Left lobe of liver (tissue), 2 donors: ENCODE measurements around the gene VSNL1. TPM values are rescaled to one million over a fixed set of nuclear protein-coding genes. Genes with fewer than 3 reads are reported as not detected.

ENCODE experiments used
- ATAC-seq: fragments of 200-7000 bp; cut with Tn5 transposase; one replicate; pipeline ENCODE4 v1.9.1; 2020; ENCODE audit warnings: mild to moderate bottlenecking, moderate library complexity
- DNase-seq: peaks from one replicate; pipeline ENCODE4 v3.0.0-alpha.2; 2020; ENCODE audit warnings: low spot score
- total RNA-seq: library from RNA; stranded (reverse); gene quantifications from one replicate; pipeline ENCODE4 v1.2.1, GENCODE V29; 2021
- donor health status: DM: no; HTN: no; CAD: no; lungs with moderate emphysema.
- donor health status: DM: no; HTN: yes; CAD: no.

The VSNL1 gene
- total RNA-seq, 1 donor from 2014 or later = 11.9 TPM

DNA sequence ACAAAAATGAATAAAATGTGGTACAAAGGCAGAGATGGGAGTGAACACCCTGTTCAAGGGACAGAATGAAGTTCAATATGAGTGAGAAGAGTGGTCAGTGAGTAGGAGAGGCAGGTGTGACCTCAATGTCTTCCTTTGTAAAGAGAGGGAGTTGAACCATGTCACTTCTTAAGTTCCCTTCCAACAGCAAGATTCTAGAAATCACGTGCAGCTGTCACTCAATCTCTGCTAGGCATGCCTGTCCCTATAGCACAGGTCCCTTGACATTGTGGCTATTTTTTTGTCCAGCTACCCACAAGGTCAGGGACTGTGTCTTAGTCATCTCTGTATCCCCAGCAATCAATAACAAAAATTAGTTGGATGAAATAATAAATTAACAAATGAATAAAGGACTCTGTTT lies 66.9 kb downstream of the VSNL1 start:
- DNase-seq = no peak

DNA sequence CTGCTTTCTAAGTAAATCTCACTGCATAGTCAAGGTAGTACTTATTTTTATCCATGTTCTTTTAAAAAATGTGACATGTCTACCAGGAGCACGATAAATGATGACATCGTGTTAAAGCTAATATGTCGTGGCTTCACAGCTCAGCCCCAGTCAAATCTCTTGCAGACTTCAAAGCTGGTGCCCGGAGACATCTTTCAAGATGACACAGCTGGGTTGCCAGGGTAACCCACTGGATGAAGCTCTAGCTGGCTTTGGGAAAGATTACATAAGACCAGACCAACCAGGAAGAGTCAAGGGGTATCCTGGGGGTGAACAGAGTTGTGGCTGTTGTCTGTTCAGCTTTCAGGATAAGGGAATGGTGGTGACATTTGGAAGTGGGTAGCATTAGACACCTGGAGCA lies 67.8 kb downstream of the VSNL1 start:
- DNase-seq = no peak
- no peak for ATAC-seq

More for the DNA sequence above, 66.9 kb downstream of the VSNL1 start:
- no peak for ATAC-seq

DNA sequence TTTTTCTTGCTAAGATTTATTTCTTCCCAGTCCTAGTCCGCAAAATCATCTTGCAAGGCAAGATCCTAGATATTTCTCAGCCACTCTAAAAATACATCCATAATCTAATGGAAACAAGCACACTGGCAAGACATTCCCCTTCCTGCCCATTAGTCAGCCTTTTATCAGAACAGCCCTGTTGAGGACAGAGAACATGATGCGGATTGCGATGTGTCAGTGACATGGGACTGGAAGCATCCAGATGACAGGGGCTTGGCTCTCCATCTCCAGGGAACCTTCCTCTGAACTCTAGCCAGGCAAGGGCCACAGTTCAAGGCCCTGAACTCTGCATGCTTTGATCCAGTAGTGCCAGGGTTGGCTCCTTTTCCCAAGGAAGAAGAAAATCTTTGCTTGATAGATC lies 70.0 kb downstream of the VSNL1 start:
- DNase-seq (no peak), ATAC-seq (no peak)

DNA sequence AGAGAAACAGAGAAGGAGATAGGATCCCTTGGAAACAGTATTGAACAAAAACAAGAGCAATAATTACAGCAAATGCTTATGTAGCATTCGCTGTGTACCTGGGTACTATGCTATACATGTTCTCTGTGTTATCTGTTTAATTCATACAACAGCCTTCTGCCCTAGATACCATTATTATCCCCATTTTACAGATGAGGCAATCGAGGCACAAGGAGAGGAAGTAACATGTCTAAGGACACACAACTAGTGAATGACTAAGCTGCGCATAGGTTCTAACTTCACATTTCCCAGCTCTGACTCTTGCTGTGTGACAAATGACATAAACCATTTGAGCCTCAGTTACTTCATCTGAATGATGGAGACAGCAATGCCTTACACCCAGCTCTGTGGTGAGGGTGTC lies 70.5 kb downstream of the VSNL1 start:
- DNase-seq (no peak), ATAC-seq (no peak)

DNA sequence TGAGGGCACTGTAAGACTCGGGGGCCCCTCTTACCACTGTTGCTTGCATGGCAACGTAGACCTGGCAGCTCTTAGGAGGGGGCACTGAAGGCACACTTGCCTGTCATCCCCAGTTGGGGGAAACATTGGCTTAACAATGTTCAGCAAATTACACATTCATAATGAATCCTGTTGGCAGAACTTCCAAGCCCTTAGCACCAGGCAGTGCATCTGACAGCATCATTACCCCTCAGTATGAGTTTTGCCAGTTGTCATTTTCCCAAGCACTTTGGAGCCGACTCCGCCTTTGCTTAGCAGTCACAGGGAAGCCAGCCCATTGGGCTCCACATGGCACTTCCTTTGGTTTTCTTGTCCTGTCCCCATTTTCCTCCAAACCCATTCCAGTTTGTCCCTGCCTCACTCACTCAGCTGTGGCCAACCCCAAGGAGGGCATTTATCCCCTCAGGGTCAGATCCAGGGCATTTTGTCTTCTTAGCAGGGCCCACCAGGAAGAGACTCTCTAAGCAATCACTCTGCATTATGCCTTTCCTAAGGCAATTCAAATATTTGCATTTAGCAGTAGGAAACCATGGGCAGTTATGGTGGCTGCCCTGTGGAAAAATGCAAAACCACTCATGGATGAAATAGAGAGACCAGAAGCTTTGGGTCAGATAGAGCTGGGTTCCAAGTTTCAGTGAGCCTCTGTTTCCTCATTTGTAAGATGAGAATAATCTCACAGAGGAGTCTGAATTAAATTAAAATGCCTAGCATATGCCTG lies 73.9 kb downstream of the VSNL1 start:
- no peak for ATAC-seq
- DNase-seq = no peak

DNA sequence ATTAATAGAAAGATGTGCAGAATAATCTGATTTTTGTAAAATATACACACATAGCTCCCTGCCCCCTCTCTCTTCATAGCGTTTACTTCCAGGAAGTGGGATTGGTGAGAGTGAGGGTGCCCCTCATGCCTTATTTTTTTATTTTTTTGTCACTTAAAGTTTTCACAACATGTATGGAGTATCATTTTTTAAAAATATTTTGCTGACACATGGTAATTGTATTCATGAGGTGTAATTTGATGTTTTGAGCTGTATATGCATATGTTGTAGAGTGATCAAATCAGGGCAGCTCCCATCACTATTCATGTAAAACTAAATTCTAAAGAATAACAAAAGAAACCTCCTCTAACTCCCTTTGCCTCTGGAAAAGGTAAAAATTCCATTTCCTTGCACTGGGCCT lies 74.7 kb downstream of the VSNL1 start:
- DNase-seq (no peak), ATAC-seq (no peak)

GRCh38 chr2:17615728-17616351 lies 75.3 kb downstream of the VSNL1 start:
- DNase-seq = no peak
- ATAC-seq = no peak

- ATAC-seq = no peak
- no peak for DNase-seq
These were observed 75.9 kb downstream of the VSNL1 start for GRCh38 chr2:17616405-17616804.

DNA sequence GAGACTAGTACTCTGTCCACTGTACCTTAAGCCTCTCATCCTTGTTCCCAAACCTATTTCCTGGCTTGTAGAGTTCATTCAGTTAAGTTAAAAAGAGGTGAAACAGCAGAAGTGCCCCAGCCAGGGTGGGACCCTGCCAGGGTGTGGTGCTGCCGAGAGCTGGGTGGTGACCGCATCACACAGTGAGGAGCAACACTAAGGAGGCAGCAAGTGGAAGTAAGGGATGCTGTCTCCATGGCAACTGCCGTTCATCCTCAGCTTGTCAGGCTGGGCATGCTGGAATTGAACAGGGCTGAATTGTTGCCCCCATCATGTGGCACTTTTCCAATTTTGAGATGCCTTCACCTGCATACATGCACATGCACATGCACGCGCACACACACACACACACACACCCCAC lies 77.0 kb downstream of the VSNL1 start:
- ATAC-seq (no peak), DNase-seq (no peak)

- DNase-seq (no peak), ATAC-seq (no peak)
These were observed 77.5 kb downstream of the VSNL1 start for GRCh38 chr2:17617955-17618354.

GRCh38 chr2:17620280-17620679 lies 79.8 kb downstream of the VSNL1 start:
- no peak for DNase-seq
- ATAC-seq = peak; percentile 19

DNA sequence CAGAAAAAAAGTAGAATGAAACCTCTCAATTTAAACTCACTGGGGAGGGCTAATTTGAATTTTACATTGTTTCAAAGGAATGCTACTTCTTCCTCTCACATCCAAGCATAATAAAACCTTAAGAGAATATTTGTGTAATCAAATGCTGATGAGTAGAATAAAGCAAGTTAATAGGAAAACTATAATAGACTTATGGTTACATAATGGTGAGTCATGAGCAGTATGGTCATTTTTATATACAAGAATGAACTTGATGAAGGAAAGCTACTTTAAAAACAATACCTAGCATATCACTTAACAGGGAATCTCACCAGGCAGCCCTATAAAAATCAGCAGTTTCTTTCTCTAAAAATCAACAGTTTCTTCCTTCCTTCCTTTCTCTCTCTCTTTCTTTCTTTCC lies 80.3 kb downstream of the VSNL1 start:
- DNase-seq = no peak
- ATAC-seq = no peak

GRCh38 chr2:17621781-17622180 lies 81.3 kb downstream of the VSNL1 start:
- DNase-seq (no peak), ATAC-seq (no peak)

GRCh38 chr2:17625446-17625845 lies 85.0 kb downstream of the VSNL1 start:
- ATAC-seq (no peak), DNase-seq (no peak)

GRCh38 chr2:17626986-17627385 lies 86.5 kb downstream of the VSNL1 start:
- ATAC-seq (no peak), DNase-seq (no peak)

- DNase-seq (no peak), ATAC-seq (no peak)
These were observed 86.9 kb downstream of the VSNL1 start for GRCh38 chr2:17627434-17627833.

- no peak for ATAC-seq
These were observed 88.1 kb downstream of the VSNL1 start for GRCh38 chr2:17628349-17629261.

GRCh38 chr2:17630089-17630488 lies 89.6 kb downstream of the VSNL1 start:
- DNase-seq = no peak
- no peak for ATAC-seq

More at GRCh38 chr2:17628349-17629261, 88.1 kb downstream of the VSNL1 start:
- DNase-seq = no peak

DNA sequence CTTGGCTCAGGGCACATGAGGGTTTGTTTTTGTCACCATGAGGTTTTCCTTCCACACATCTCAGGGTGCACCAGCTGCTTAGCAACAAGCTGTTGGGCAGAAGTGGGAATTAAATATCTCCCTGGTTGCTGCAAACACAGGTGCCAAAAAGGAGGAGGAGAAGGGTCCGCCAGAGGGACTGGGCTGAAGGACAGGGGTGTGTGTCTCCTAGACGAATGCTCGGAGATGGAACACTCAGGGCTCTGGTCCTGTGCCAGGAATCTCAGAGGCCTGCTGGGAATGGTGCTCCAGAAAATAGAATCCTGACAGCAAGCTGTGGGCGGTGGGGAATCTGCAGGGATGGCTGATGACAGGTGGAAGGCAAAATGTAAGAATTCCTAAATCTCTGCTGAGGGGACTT lies 94.5 kb downstream of the VSNL1 start:
- ATAC-seq = no peak
- no peak for DNase-seq

GRCh38 chr2:17636257-17636656 lies 95.8 kb downstream of the VSNL1 start:
- DNase-seq (no peak), ATAC-seq (no peak)

DNA sequence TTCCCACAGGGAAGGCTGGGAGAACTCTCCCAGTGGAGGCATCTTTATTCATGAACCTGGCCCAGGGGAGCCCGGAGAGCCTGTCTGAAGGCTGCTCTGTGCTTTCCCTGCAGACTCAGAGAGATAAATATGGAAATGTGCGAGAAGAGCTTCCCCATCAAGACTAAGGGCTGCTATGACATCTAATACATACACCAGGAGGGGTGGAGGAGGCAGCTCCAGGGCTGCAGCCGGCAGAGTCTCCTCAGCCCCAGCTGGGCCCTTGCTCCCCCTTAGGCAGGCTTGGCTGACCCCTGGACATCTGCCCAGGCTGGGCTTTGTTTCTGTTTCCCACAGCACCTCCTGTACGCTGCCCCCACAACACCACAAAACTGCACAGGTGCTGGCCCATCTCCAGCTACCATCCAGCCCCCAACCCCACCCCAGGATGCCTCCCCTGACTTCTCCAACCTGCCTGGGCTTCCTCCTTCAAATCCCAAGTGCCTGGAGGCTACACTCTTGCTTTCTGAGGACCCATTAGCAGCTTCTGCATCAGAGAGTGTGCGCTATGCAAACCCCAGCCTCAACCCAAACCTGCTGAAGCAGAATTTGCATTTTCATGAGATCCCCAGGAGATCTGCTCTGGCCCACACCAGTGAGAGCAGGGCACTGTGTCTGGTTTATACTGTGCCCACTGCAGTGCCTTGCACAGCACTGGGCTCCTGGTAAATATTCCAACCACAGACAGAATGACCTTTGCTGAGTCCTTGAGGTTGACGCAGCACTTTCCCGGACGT lies 96.8 kb downstream of the VSNL1 start:
- no peak for ATAC-seq
- no peak for DNase-seq
